Large intestine (tissue), 3 donors: ENCODE results near the gene TRAPPC10. TPM values are rescaled to one million over a fixed set of nuclear protein-coding genes. Genes with fewer than 3 reads are reported as not detected.

Experiments
- DNase-seq, 2 donors: peaks; one replicate each; pipeline versions ENCODE4 v3.0.0 to v3.0.0-alpha.2; 2013
- H3K27ac ChIP-seq: one replicate; pipeline ENCODE4 v1.5.1; 2013; ENCODE audit warnings: low read length
- H3K27me3 ChIP-seq: 2 replicates; pipeline ENCODE4 v1.6.1; 2013; ENCODE audit warnings: low read length; ENCODE audit not compliant: control insufficient read depth, insufficient read depth
- H3K36me3 ChIP-seq: 2 replicates; pipeline ENCODE4 v1.6.1; 2013; ENCODE audit warnings: low read length; ENCODE audit not compliant: control insufficient read depth, insufficient read depth
- H3K4me1 ChIP-seq: one replicate; pipeline ENCODE4 v1.6.1; 2013; ENCODE audit warnings: low read length; ENCODE audit not compliant: control insufficient read depth, insufficient read depth
- H3K4me3 ChIP-seq: one replicate; pipeline ENCODE4 v1.5.1; 2013; ENCODE audit warnings: low read length
- H3K9me3 ChIP-seq: one replicate; pipeline ENCODE4 v1.6.1; 2013; ENCODE audit warnings: mild to moderate bottlenecking, low read depth, low read length, moderate library complexity; ENCODE audit not compliant: control insufficient read depth
- WGBS: methylation state at CpG from one replicate; pipeline ENCODE4 v1.1.5; 2013; ENCODE audit warnings: low lambda C conversion rate; ENCODE audit not compliant: insufficient coverage; 5-methylcytosine and 5-hydroxymethylcytosine counted together
- polyA plus RNA-seq: library from polyadenylated mRNA; unstranded; fragments of 120-200 nt; gene quantifications from one replicate; pipeline ENCODE4 v1.2.1, GENCODE V29; 2013

TRAPPC10 gene
- polyA plus RNA-seq, 1 donor: 36.6 TPM

DNA sequence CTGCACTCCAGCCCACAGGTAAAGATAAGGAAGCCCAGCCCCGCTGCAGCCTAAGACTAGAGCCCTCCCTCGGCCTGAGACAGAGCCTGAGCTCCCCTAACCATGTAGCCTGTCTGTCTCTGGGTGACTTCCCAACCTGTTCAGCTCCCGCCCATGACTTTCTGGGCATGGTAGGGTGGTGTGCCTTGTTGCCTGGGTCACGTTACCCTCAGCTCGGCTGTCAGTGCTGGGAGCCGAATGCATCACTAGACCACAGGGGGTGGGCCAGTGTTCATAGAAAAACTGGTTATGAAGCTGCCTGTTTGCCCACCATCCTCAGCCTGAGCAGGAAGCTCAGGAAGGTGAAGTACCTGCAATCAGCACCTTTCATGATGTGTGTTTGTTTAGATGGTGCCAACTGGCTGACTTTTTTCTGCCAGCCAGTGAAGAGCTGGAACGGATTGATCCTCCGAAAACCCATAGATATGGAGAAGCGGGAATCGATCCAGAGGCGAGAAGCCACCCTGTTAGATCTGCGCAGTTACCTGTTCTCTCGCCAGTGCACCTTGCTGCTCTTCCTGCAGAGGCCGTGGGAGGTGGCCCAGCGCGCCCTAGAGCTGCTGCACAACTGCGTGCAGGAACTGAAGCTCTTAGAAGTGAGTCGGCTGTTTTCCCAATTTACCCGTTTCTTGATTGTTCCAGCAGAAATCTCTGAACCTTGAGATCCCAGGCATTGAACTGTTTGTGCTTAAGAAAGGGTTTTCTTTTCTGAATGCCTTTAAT, 51.2 kb downstream of the TRAPPC10 start:
- no CpG with 5 or more reads among the region's 19 CpGs for WGBS
- H3K27ac ChIP-seq: no peak overlapping the region
- H3K36me3 ChIP-seq: peaks cover 67% of the 10 kb centered on the region

DNA sequence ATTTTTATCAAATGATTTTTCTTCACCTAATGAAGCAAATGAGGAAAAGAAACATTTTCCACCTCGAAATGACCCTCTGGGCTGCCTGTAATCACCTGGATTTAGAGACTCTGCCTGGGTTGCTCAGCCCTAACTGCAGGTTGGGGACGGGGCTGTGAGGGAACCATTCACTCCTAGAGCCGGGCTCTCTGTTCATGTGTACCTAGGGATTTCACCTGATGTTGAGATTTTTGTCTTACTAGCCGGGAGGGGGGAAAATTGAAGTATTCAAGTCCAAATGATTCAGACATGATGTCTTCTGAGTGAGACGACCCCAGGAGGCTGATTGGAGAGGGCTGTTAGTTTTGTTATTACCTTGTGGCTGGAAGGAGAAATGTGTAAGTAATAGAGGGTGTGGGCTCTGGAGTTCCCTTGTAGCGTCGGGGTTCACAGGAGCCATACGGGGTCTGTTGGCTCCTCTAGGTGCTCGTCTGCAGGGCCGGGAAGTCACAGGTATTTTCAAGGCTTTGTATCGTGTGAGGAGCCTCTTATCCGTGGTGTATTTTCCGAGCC, 52.8 kb downstream of the TRAPPC10 start:
- no CpG with 5 or more reads among the region's 13 CpGs for WGBS
- Histone ChIP-seq H3K27ac (peak overlapping the region; percentile 19), H3K27me3 (no peaks in the 10 kb centered on the region), H3K4me3 (no peak overlapping the region), H3K36me3 (peaks cover 62% of the 10 kb centered on the region), H3K9me3 (no peaks in the 10 kb centered on the region), H3K4me1 (no peaks in the 10 kb centered on the region)
- DNase-seq: no peak

More for the DNA sequence above, 51.2 kb downstream of the TRAPPC10 start:
- no peak for DNase-seq
- Histone ChIP-seq H3K27me3 (no peaks in the 10 kb centered on the region), H3K9me3 (no peaks in the 10 kb centered on the region), H3K4me3 (no peak overlapping the region), H3K4me1 (no peaks in the 10 kb centered on the region)

DNA sequence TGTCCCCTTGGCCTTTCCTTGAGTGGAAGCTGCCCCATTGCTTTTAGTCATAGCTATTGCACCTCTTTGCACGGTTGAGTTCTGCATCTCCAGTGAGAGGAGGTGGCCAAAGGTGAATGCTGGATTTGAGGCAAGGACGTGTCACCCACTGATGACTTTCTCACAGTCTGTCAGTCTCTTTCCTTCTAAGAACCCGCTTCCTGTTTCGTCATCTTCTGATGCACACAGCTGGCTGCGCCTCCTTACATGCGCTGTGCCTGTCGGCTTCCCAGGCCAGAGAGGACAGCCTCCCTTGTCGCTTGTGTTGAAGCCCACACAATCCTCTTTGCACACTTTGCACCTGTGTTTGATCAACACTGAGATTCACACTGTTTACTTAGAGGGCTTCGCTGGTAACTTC, 53.3 kb downstream of the TRAPPC10 start:
- H3K4me1 ChIP-seq: no peaks in the 10 kb centered on the region
- H3K36me3 ChIP-seq: peaks cover 63% of the 10 kb centered on the region
- no CpG with 5 or more reads among the region's 9 CpGs for WGBS
- DNase-seq: peak in 1 of 2 donors; percentile 42
- no peak overlapping the region for H3K4me3 ChIP-seq
- H3K9me3 ChIP-seq: no peaks in the 10 kb centered on the region
- H3K27me3 ChIP-seq: no peaks in the 10 kb centered on the region
- peak overlapping the region; percentile 19 for H3K27ac ChIP-seq

DNA sequence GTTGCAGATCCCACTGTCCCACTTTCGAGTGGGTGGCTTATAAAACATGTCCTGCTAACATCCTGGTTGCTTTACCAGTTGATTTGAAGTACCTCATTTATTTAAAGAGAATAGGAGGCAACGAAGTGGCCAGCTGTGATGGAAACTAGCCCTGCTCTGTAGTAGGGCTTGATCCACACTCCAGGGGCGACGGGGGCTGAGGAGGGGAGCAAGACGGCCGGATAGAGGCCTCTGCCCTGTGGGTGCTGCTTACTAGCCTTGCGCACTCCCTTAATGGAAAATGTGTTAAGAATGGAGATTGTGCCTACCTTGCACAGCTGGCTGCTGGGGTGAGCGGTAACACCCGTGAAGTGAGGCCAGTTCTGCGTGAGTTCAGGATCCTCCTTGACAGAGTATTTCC, 54.0 kb downstream of the TRAPPC10 start:
- H3K4me3 ChIP-seq: no peak overlapping the region
- no peaks in the 10 kb centered on the region for H3K9me3 ChIP-seq
- DNase-seq: no peak
- H3K4me1 ChIP-seq: no peaks in the 10 kb centered on the region
- H3K36me3 ChIP-seq: peaks cover 68% of the 10 kb centered on the region
- H3K27me3 ChIP-seq: no peaks in the 10 kb centered on the region
- no CpG with 5 or more reads among the region's 10 CpGs for WGBS
- H3K27ac ChIP-seq: no peak overlapping the region

DNA sequence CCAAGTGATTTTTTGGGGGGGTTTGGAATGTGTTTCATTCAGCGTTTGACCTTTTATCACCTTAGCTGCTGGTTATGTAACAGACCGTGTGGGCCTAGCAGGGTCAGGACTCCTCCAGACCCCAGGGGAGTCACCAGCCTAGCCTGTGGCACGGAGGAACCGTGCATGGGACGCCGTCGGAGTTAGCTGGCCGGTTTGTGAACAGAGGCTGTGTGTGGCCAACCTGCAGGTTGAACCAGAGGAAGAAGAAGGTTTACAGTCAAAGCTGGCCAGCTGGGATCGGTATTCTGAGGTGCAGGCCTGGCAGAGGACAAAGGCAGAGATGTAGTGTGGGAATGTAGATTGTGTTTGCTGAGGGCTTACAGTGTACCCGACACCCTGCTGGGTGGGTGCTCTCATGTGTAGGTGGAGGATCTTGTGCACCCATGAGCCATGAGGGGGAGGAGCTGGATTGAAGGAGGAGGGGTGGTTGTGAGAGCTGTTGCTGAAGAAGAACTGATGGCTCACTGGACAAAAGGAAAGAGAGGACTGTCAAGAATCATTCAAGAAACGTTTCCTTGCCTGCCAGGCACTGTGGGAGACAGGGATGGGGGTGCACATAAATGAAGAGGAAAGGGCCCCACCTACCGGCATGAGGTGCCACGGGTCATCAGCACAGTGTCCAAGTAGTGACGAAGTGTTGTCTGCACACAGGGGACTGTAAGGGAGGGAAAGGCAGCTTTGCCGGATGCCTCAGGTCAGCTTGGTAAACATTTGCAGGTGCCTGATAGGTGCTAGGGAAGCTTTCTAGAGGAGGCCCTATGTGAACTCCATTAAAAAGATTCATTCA, 55.1 kb downstream of the TRAPPC10 start:
- no peaks in the 10 kb centered on the region for H3K4me1 ChIP-seq
- peak in 1 of 2 donors; percentile 25 for DNase-seq
- no peaks in the 10 kb centered on the region for H3K9me3 ChIP-seq
- H3K36me3 ChIP-seq: peaks cover 68% of the 10 kb centered on the region
- no CpG with 5 or more reads among the region's 15 CpGs for WGBS
- H3K27me3 ChIP-seq: no peaks in the 10 kb centered on the region
- H3K27ac ChIP-seq: no peak overlapping the region
- H3K4me3 ChIP-seq: no peak overlapping the region

DNA sequence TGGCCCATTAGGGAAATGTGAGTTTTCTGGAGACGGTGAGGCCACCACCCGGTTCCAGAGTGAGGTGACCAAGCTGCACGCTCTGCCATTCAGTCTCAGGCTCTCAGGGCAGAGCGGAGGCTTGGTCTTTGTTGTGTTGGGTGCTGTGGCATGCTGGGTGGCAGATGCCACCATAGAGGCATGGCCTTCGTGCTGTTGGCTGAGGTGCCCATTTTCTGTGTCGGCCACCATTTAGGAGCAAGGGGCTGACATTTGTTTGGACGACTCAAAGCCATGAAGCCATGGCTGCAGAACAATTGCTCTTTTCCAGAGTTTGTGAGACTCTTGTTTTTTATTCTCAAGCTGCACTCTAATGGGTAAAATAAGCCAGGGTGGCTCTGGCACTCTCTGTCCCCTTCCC, 58.3 kb downstream of the TRAPPC10 start:
- DNase-seq: no peak
- no peak overlapping the region for H3K27ac ChIP-seq
- no peaks in the 10 kb centered on the region for H3K27me3 ChIP-seq
- H3K4me1 ChIP-seq: no peaks in the 10 kb centered on the region
- H3K4me3 ChIP-seq: no peak overlapping the region
- no peaks in the 10 kb centered on the region for H3K9me3 ChIP-seq
- H3K36me3 ChIP-seq: peaks cover 56% of the 10 kb centered on the region
- no CpG with 5 or more reads among the region's 7 CpGs for WGBS

DNA sequence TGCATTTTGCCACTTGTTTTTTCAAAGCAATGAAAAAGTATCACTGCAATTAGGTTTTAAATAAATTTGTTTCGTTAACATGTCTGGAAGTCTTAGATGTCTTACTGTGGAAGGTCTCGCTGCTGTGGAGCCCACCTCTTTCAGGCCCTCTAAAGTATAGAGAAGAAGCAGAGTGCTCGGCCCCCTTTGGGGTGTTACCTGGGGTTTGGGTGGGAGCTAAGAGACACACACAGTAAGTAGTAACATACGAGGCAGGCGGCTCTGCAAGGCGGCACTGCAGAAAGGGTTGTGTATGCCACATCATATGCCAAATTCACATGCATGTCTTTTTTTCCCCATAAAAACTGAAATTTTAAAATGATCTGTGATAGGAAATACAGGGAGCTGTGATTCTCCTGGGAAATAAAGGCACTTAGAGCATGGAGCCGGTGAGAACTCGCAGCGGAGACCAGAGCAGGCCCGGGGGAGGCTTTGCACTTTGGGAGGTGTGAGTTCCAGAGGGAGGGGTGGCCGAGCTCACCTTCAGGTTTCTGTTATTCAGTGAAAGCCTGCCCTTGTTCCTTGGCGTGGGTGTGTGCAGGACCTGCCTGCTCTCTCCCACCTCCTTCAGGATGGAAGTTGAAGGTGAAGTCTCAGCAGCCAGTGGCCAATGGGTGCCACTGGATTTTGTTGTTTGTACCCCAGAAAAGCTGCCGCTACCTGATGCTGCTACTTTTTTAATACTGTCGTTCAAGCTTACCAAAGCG, 59.4 kb downstream of the TRAPPC10 start:
- Histone ChIP-seq H3K27ac (no peak overlapping the region), H3K27me3 (no peaks in the 10 kb centered on the region), H3K4me1 (no peaks in the 10 kb centered on the region), H3K9me3 (no peaks in the 10 kb centered on the region), H3K36me3 (peaks cover 50% of the 10 kb centered on the region), H3K4me3 (no peak overlapping the region)
- DNase-seq: no peak
- WGBS: no CpG with 5 or more reads among the region's 15 CpGs

DNA sequence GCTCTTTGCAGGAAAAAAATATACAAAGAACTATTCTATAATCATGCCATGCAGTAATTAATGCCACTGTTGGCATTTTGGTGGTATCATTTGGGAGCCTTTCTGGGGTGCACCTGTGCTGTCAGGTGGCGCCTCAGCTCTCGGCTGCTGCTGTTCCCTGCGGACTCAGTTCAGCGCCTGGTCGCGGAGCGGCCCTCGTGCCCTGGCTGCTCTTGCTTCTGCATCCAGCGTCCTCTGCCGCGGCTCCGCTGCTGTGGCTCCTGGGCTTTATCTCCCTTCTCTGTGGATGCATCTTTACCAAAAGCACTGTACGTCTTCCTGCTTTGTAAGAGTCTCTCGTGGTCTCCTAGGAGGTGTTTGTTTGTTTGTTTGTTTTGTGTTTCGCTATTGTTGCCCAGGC, 60.0 kb downstream of the TRAPPC10 start:
- WGBS: no CpG with 5 or more reads among the region's 15 CpGs

DNA sequence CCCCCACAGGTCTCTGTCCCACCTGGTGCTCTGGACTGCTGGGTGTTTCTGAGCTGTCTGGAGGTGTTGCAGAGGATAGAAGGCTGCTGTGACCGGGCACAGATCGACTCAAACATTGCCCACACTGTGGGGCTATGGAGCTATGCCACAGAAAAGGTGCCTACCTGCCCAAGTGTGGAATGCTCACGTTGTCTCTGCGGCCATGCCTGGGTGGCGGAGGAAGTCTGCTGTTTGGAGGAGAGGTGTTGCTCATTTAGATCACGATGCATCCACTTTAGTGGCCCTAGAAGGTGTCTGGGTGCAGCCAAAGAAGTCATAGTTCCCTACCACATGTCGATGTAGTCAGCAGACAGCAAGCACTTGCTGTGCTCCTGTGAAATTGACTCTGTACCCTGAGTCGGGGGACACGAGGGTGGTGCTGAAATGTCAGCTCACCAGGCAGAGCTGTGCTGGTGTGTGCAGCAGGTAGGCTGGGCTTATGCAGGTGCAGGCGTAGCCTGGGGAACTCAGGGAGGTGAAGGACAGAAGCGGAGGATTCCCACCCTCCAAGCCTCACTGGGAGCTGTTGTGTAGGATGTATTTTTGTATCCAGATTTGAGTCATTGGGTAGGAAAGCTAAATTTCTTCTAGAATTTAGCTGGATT, 62.3 kb downstream of the TRAPPC10 start:
- no peaks in the 10 kb centered on the region for H3K27me3 ChIP-seq
- WGBS: no CpG with 5 or more reads among the region's 11 CpGs
- no peak for DNase-seq
- H3K9me3 ChIP-seq: no peaks in the 10 kb centered on the region
- H3K36me3 ChIP-seq: peaks cover 54% of the 10 kb centered on the region
- no peak overlapping the region for H3K4me3 ChIP-seq
- no peaks in the 10 kb centered on the region for H3K4me1 ChIP-seq
- no peak overlapping the region for H3K27ac ChIP-seq

More for the DNA sequence above, 60.0 kb downstream of the TRAPPC10 start:
- peaks cover 54% of the 10 kb centered on the region for H3K36me3 ChIP-seq
- H3K4me3 ChIP-seq: no peak overlapping the region
- no peak for DNase-seq
- H3K27ac ChIP-seq: no peak overlapping the region
- H3K9me3 ChIP-seq: no peaks in the 10 kb centered on the region
- no peaks in the 10 kb centered on the region for H3K4me1 ChIP-seq
- no peaks in the 10 kb centered on the region for H3K27me3 ChIP-seq
